HepG2 (cell line): ENCODE data around the gene ATAD3C. TPM values are rescaled to one million over a fixed set of nuclear protein-coding genes. Genes with fewer than 3 reads are reported as not detected.

Experiments used
- AGO2 ChIP-seq: fragments of 200-400 bp; formaldehyde crosslinking; optimal IDR thresholded peaks from 2 replicates; pipeline ENCODE3; 2017; ENCODE audit warnings: mild to moderate bottlenecking, low read depth, low read length, moderate library complexity
- ARHGAP35 ChIP-seq: sonication (generic); formaldehyde crosslinking; IDR thresholded peaks from 2 replicates; pipeline ENCODE4 v1.9.0; 2022; ENCODE audit warnings: mild to moderate bottlenecking, inconsistent platforms, moderate library complexity, missing genetic modification reagents, borderline replicate concordance
- ATF7 ChIP-seq, 2 experiments: fragments of 450-650 bp in 1 of 2; sonication (generic) in 1 of 2; formaldehyde crosslinking in 1 of 2; IDR thresholded peaks; 2 replicates each; pipeline versions ENCODE4 v1.4.0 to v1.6.1; 2016 to 2020; ENCODE audit warnings: antibody characterized with exemption in 1 of 2, mild to moderate bottlenecking in 1 of 2, missing genetic modification reagents in 1 of 2
- GTF2F1 ChIP-seq: fragments of 150-350 bp; IDR thresholded peaks from 2 replicates; pipeline ENCODE4 v1.6.1; 2014; ENCODE audit warnings: low read length
- HCFC1 ChIP-seq: fragments of 150-350 bp; IDR thresholded peaks from 2 replicates; pipeline ENCODE4 v1.6.1; 2014; ENCODE audit warnings: low read depth, low read length
- HINFP ChIP-seq: sonication (generic); formaldehyde crosslinking; IDR thresholded peaks from 2 replicates; pipeline ENCODE4 v1.4.0; 2020; ENCODE audit warnings: low read depth, mild to moderate bottlenecking, missing genetic modification reagents
- ISX ChIP-seq: sonication (generic); formaldehyde crosslinking; conservative IDR thresholded peaks from 2 replicates; pipeline ENCODE4 v1.5.0; 2020; ENCODE audit warnings: missing genetic modification reagents
- KLF16 ChIP-seq, 2 experiments: sonication (generic) in 1 of 2; formaldehyde crosslinking in 1 of 2; IDR thresholded peaks; 2 replicates each; pipeline versions ENCODE4 v1.6.1 to v1.8.0; 2016 to 2023; ENCODE audit warnings: missing genetic modification reagents in 2 of 2, missing compliant biosample characterization in 1 of 2
- PHB2 ChIP-seq: fragments of 450-650 bp; IDR thresholded peaks from 2 replicates; pipeline ENCODE4 v1.6.1; 2018; ENCODE audit not compliant: partially characterized antibody
- POLR2AphosphoS5 ChIP-seq: IDR thresholded peaks from 2 replicates; pipeline ENCODE4 v1.6.1; 2012; ENCODE audit warnings: low read depth, low read length
- RORA ChIP-seq: sonication (generic); formaldehyde crosslinking; IDR thresholded peaks from 2 replicates; pipeline ENCODE4 v1.5.0; 2020; ENCODE audit warnings: mild to moderate bottlenecking, missing genetic modification reagents, moderate library complexity
- SIX4 ChIP-seq: sonication (generic); formaldehyde crosslinking; IDR thresholded peaks from 2 replicates; pipeline ENCODE4 v1.4.0; 2020; ENCODE audit warnings: missing genetic modification reagents
- ZMYM2 ChIP-seq: sonication (generic); formaldehyde crosslinking; IDR thresholded peaks from 2 replicates; pipeline ENCODE4 v1.8.0; 2022; ENCODE audit warnings: mild to moderate bottlenecking, missing genetic modification reagents
- ZMYM3 ChIP-seq: sonication (generic); formaldehyde crosslinking; IDR thresholded peaks from 2 replicates; pipeline ENCODE4 v1.5.1; 2020; ENCODE audit warnings: mild to moderate bottlenecking, missing genetic modification reagents
- ZNF101 ChIP-seq: sonication (generic); formaldehyde crosslinking; IDR thresholded peaks from 2 replicates; pipeline ENCODE4 v1.4.0; 2020; ENCODE audit warnings: mild to moderate bottlenecking, low read depth, missing genetic modification reagents, borderline replicate concordance
- ZNF121 ChIP-seq: sonication (generic); formaldehyde crosslinking; IDR thresholded peaks from 2 replicates; pipeline ENCODE4 v1.5.0; 2020; ENCODE audit warnings: mild to moderate bottlenecking, missing genetic modification reagents
- ZNF20 ChIP-seq: sonication (generic); formaldehyde crosslinking; IDR thresholded peaks from 2 replicates; pipeline ENCODE4 v1.4.0; 2020; ENCODE audit warnings: mild to moderate bottlenecking, moderate library complexity, missing genetic modification reagents
- ZNF234 ChIP-seq: sonication (generic); formaldehyde crosslinking; conservative IDR thresholded peaks from 2 replicates; pipeline ENCODE4 v1.5.1; 2020; ENCODE audit warnings: mild to moderate bottlenecking, missing genetic modification reagents
- ZNF337 ChIP-seq: sonication (generic); formaldehyde crosslinking; IDR thresholded peaks from 2 replicates; pipeline ENCODE4 v1.5.1; 2020; ENCODE audit warnings: missing genetic modification reagents, low read depth, mild to moderate bottlenecking, borderline replicate concordance
- ZNF460 ChIP-seq: sonication (generic); formaldehyde crosslinking; IDR thresholded peaks from 2 replicates; pipeline ENCODE4 v1.5.1; 2020; ENCODE audit warnings: missing genetic modification reagents, mild to moderate bottlenecking, borderline replicate concordance
- ZNF607 ChIP-seq: sonication (generic); formaldehyde crosslinking; IDR thresholded peaks from 2 replicates; pipeline ENCODE4 v1.5.1; 2020; ENCODE audit warnings: missing genetic modification reagents, mild to moderate bottlenecking, borderline replicate concordance
- ZNF75D ChIP-seq: sonication (generic); formaldehyde crosslinking; IDR thresholded peaks from 2 replicates; pipeline ENCODE4 v1.8.1; 2023; ENCODE audit warnings: missing genetic modification reagents, mild to moderate bottlenecking, borderline replicate concordance
- polyA plus RNA-seq, 8 experiments: library from polyadenylated mRNA; depleted of rRNA in 3 of 8; stranded (reverse) in 7 of 8; unstranded in 1 of 8; fragments of >200 nt; fragmentation: Illumina TruSeq in 4 of 8; extraction: Trizol in 4 of 8; gene quantifications; 2 replicates each; pipeline versions ENCODE4 v1.2.1 to v1.2.3, GENCODE V29; 2011 to 2016; ENCODE audit warnings: low read depth in 4 of 8, missing spikeins in 1 of 8, mixed read lengths in 1 of 8; ENCODE audit not compliant: insufficient read depth in 1 of 8
- total RNA-seq, 5 experiments: library from RNA; depleted of rRNA; stranded (reverse); fragments of >200 nt; fragmentation: Illumina TruSeq; extraction: Trizol; gene quantifications; 2 replicates each; pipeline ENCODE4 v1.2.3, GENCODE V29; 2016; ENCODE audit warnings: low read depth in 1 of 5
- TF ChIP-seq, protein P1 (sequence below): sonication (generic); formaldehyde crosslinking; IDR thresholded peaks from 2 replicates; pipeline ENCODE4 v1.4.0; 2020; ENCODE audit warnings: missing genetic modification reagents

The ATAD3C gene
- total and polyA plus RNA-seq, 2 of the 13 experiments (the other 11 are each of a cell fraction or from before 2014, with no cell fraction given) = 2.4 to 3.2 TPM

DNA sequence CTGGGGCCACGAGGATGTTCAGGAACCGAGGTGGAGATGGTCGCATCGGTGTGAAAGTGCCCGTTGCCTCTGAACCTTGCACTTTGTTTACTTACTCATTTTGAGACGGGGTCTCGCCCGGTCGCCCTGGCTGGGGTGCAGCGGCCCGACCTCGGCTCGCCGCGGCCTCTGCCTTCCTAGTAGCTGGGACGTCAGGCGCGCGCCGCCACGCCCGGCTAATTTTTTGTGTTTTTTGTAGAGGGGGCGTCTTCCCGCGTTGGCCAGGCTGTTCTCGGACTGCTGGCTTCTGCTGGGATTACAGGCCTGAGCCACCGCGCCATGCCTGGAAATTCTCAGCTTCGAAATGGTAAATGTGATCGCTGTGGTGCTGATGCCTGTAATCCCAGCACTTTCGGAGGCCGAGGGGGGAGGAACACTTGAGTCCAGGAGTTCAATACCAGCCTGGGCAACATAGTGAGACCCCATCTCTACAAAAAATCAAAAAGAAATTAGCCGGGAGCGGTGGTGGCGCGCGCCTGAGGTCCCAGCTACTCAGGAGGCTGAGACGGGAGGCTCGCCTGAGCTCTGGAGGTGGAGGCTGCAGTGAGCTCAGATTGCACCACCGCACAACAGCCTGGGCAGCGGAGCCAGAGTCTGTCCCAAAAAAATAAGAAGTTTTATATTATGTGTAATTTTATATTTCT is 41.7 kb upstream of the ATAD3C start (continued):
- peak; percentile 46; the same call in 1 of the 2 replicates for TF ChIP-seq ZNF460 (CRISPR knock-in tag)
- TF ChIP-seq, protein P1, sequence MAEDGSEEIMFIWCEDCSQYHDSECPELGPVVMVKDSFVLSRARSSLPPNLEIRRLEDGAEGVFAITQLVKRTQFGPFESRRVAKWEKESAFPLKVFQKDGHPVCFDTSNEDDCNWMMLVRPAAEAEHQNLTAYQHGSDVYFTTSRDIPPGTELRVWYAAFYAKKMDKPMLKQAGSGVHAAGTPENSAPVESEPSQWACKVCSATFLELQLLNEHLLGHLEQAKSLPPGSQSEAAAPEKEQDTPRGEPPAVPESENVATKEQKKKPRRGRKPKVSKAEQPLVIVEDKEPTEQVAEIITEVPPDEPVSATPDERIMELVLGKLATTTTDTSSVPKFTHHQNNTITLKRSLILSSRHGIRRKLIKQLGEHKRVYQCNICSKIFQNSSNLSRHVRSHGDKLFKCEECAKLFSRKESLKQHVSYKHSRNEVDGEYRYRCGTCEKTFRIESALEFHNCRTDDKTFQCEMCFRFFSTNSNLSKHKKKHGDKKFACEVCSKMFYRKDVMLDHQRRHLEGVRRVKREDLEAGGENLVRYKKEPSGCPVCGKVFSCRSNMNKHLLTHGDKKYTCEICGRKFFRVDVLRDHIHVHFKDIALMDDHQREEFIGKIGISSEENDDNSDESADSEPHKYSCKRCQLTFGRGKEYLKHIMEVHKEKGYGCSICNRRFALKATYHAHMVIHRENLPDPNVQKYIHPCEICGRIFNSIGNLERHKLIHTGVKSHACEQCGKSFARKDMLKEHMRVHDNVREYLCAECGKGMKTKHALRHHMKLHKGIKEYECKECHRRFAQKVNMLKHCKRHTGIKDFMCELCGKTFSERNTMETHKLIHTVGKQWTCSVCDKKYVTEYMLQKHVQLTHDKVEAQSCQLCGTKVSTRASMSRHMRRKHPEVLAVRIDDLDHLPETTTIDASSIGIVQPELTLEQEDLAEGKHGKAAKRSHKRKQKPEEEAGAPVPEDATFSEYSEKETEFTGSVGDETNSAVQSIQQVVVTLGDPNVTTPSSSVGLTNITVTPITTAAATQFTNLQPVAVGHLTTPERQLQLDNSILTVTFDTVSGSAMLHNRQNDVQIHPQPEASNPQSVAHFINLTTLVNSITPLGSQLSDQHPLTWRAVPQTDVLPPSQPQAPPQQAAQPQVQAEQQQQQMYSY (CRISPR knock-in tag) = no peak
- no peak for TF ChIP-seq ZMYM2 (CRISPR knock-in tag)
- TF ChIP-seq ARHGAP35 (CRISPR knock-in tag) = no peak
- no peak for TF ChIP-seq RORA (CRISPR knock-in tag)
- TF ChIP-seq ZNF20 (CRISPR knock-in tag) = no peak
- TF ChIP-seq ZNF75D (CRISPR knock-in tag) = no peak
- TF ChIP-seq KLF16 (CRISPR knock-in tag; IDR thresholded peaks at IDR 0.05) = no peak
- no peak for TF ChIP-seq SIX4 (CRISPR knock-in tag)
- TF ChIP-seq ZNF234 (CRISPR knock-in tag) = peak; percentile 69; the same call in 1 of the 2 replicates
- TF ChIP-seq ZNF607 (CRISPR knock-in tag) = peak; percentile 67; the same call in 1 of the 2 replicates
- TF ChIP-seq ISX (CRISPR knock-in tag) = no peak
- no peak for TF ChIP-seq HCFC1
- peak; percentile 92 for TF ChIP-seq ZNF121 (CRISPR knock-in tag)
- no peak for TF ChIP-seq POLR2AphosphoS5
- peak; percentile 83 for TF ChIP-seq AGO2
- TF ChIP-seq ZNF337 = no peak
- no peak for TF ChIP-seq ATF7 (IDR thresholded peaks at IDR 0.05)
- peak; percentile 1; the same call in 1 of the 2 replicates for TF ChIP-seq ATF7 (CRISPR knock-in tag; IDR thresholded peaks at IDR 0.05)
- TF ChIP-seq ZNF101 = no peak
- TF ChIP-seq ZMYM3 (CRISPR knock-in tag) = peak; percentile 79
- no peak for TF ChIP-seq GTF2F1
- TF ChIP-seq PHB2 = no peak
- TF ChIP-seq HINFP (CRISPR knock-in tag) = no peak
